22Rv1 (cell line): ENCODE data around the gene NELL1.

Experiments
- H3K27ac ChIP-seq: fragments of 450-650 bp; 2 replicates; pipeline ENCODE4 v1.5.1; 2017
- CTCF ChIP-seq: fragments of 450-650 bp; IDR thresholded peaks from 2 replicates; pipeline ENCODE4 v1.5.1; 2017; ENCODE audit warnings: mild to moderate bottlenecking
- ZFX ChIP-seq: fragments of 450-650 bp; IDR thresholded peaks from 2 replicates; pipeline ENCODE4 v1.6.1; 2017; ENCODE audit warnings: antibody characterized with exemption, borderline replicate concordance

NELL1 gene

GRCh38 chr11:21110415-21110814, 441.0 kb downstream of the NELL1 start:
- TF ChIP-seq CTCF (no peak), ZFX (no peak)
- no peak overlapping the region for H3K27ac ChIP-seq

GRCh38 chr11:21113876-21114275, 444.5 kb downstream of the NELL1 start:
- TF ChIP-seq CTCF: no peak
- no peak for TF ChIP-seq ZFX
- H3K27ac ChIP-seq: no peak overlapping the region

GRCh38 chr11:21116009-21116408, 446.6 kb downstream of the NELL1 start:
- H3K27ac ChIP-seq: no peak overlapping the region
- TF ChIP-seq ZFX (no peak), CTCF (no peak)

GRCh38 chr11:21119411-21119810, 450.0 kb downstream of the NELL1 start:
- H3K27ac ChIP-seq: no peak overlapping the region
- TF ChIP-seq ZFX (no peak), CTCF (no peak)

GRCh38 chr11:21121991-21122390, 452.6 kb downstream of the NELL1 start:
- no peak for TF ChIP-seq CTCF

GRCh38 chr11:21122523-21122922, 453.1 kb downstream of the NELL1 start:
- TF ChIP-seq ZFX: no peak
- TF ChIP-seq CTCF: no peak
- no peak overlapping the region for H3K27ac ChIP-seq

More at GRCh38 chr11:21121991-21122390, 452.6 kb downstream of the NELL1 start:
- no peak overlapping the region for H3K27ac ChIP-seq

GRCh38 chr11:21132146-21132720, 462.8 kb downstream of the NELL1 start:
- TF ChIP-seq CTCF: no peak
- no peak for TF ChIP-seq ZFX
- no peak overlapping the region for H3K27ac ChIP-seq
